GM23338 (cell line): ENCODE results near the gene LGALS8. TPM values are rescaled to one million over a fixed set of nuclear protein-coding genes. Genes with fewer than 3 reads are reported as not detected.

ENCODE experiments used
- ATAC-seq: fragments of 200-7000 bp; cut with Tn5 transposase; 3 replicates; pipeline ENCODE4 v1.9.1; 2020
- DNase-seq: peaks from one replicate; pipeline ENCODE4 v3.0.0-alpha.2; 2015; ENCODE audit warnings: low spot score
- H2AFZ ChIP-seq: fragments of 200-600 bp; sonication (generic); 2 replicates; pipeline ENCODE4 v1.8.0; 2016; ENCODE audit warnings: antibody characterized with exemption, mild to moderate bottlenecking, moderate library complexity
- H3F3A ChIP-seq: fragments of 200-600 bp; sonication (generic); replicated peaks from 2 replicates; pipeline ENCODE4 v1.8.0; 2017; ENCODE audit warnings: antibody characterized with exemption, mixed run types, low read depth
- H3K27ac ChIP-seq: fragments of 200-600 bp; sonication (generic); 2 replicates; pipeline ENCODE4 v1.6.1; 2016; ENCODE audit warnings: low read depth
- H3K27me3 ChIP-seq: fragments of 200-600 bp; sonication (generic); 2 replicates; pipeline ENCODE4 v1.8.0; 2016; ENCODE audit warnings: mild to moderate bottlenecking, mixed run types, moderate library complexity; ENCODE audit not compliant: insufficient read depth
- H3K36me3 ChIP-seq: fragments of 200-600 bp; sonication (generic); 2 replicates; pipeline ENCODE4 v1.8.0; 2016; ENCODE audit warnings: mild to moderate bottlenecking; ENCODE audit not compliant: insufficient read depth
- H3K4me1 ChIP-seq: fragments of 200-600 bp; sonication (generic); 2 replicates; pipeline ENCODE4 v1.8.0; 2016; ENCODE audit warnings: mild to moderate bottlenecking, moderate library complexity; ENCODE audit not compliant: insufficient read depth
- H3K4me2 ChIP-seq: fragments of 200-600 bp; sonication (generic); 2 replicates; pipeline ENCODE4 v1.7.1; 2017; ENCODE audit warnings: mixed run types
- H3K4me3 ChIP-seq: fragments of 200-600 bp; sonication (generic); 2 replicates; pipeline ENCODE4 v1.6.1; 2016; ENCODE audit warnings: mixed run types
- H3K79me2 ChIP-seq: fragments of 200-600 bp; sonication (generic); replicated peaks from 2 replicates; pipeline ENCODE4 v1.8.0; 2017; ENCODE audit warnings: mild to moderate bottlenecking; ENCODE audit not compliant: insufficient read depth
- H3K9me2 ChIP-seq: fragments of 200-600 bp; sonication (generic); 2 replicates; pipeline ENCODE4 v1.8.0; 2017; ENCODE audit not compliant: insufficient read depth
- H4K20me1 ChIP-seq: fragments of 200-600 bp; sonication (generic); replicated peaks from 2 replicates; pipeline ENCODE4 v1.8.0; 2017; ENCODE audit warnings: mild to moderate bottlenecking; ENCODE audit not compliant: insufficient read depth
- H3K27ac Mint-ChIP-seq: 2 replicates; pipeline ENCODE4 v1.8.0; 2020; ENCODE audit warnings: inconsistent platforms, mild to moderate bottlenecking, moderate library complexity, mixed read lengths
- H3K27me3 Mint-ChIP-seq: 3 replicates; pipeline ENCODE4 v1.8.0; 2022; ENCODE audit warnings: low read depth, mild to moderate bottlenecking, moderate library complexity, mixed read lengths, inconsistent platforms; ENCODE audit not compliant: insufficient read depth, poor library complexity
- H3K36me3 Mint-ChIP-seq: 3 replicates; pipeline ENCODE4 v1.8.0; 2021; ENCODE audit warnings: low read depth, mild to moderate bottlenecking, inconsistent platforms, moderate library complexity, mixed read lengths
- H3K4me1 Mint-ChIP-seq: 3 replicates; pipeline ENCODE4 v1.8.0; 2020; ENCODE audit warnings: mild to moderate bottlenecking, inconsistent platforms, mixed read lengths
- H3K4me3 Mint-ChIP-seq: 3 replicates; pipeline ENCODE4 v1.8.0; 2021; ENCODE audit warnings: moderate library complexity, mild to moderate bottlenecking, inconsistent platforms, mixed read lengths
- H3K9me3 Mint-ChIP-seq: 3 replicates; pipeline ENCODE4 v1.8.0; 2020; ENCODE audit warnings: moderate library complexity, mild to moderate bottlenecking, inconsistent platforms, mixed read lengths
- CREB1 ChIP-seq: fragments of 250-450 bp; sonication (Bioruptor Pico); IDR thresholded peaks from 2 replicates; pipeline ENCODE4 v1.5.0; 2020; ENCODE audit warnings: low read depth, mild to moderate bottlenecking, moderate library complexity
- EZH2 ChIP-seq: fragments of 200-600 bp; sonication (generic); IDR thresholded peaks from one replicate; pipeline ENCODE4 v1.8.0; 2017; ENCODE audit warnings: antibody characterized with exemption, mild to moderate bottlenecking, low read depth; ENCODE audit not compliant: unreplicated experiment
- EZH2phosphoT487 ChIP-seq: fragments of 200-600 bp; sonication (generic); IDR thresholded peaks from one replicate; pipeline ENCODE4 v1.8.1; 2018; ENCODE audit warnings: antibody characterized with exemption; ENCODE audit not compliant: unreplicated experiment
- JUNB ChIP-seq: IDR thresholded peaks from one replicate; pipeline ENCODE4 v1.6.1; 2016; ENCODE audit warnings: antibody characterized with exemption; ENCODE audit not compliant: unreplicated experiment
- POLR2AphosphoS5 ChIP-seq: IDR thresholded peaks from 2 replicates; pipeline ENCODE4 v1.6.1; 2016; ENCODE audit warnings: antibody characterized with exemption, low read depth
- STAT1 ChIP-seq: IDR thresholded peaks from one replicate; pipeline ENCODE4 v1.6.1; 2016; ENCODE audit warnings: antibody characterized with exemption; ENCODE audit not compliant: unreplicated experiment
- ZNF114 ChIP-seq: fragments of 250-450 bp; sonication (Bioruptor Pico); IDR thresholded peaks from 2 replicates; pipeline ENCODE4 v1.5.0; 2020; ENCODE audit warnings: mild to moderate bottlenecking, moderate library complexity
- ZNF331 ChIP-seq: fragments of 250-450 bp; sonication (Bioruptor Pico); IDR thresholded peaks from 2 replicates; pipeline ENCODE4 v1.5.0; 2020; ENCODE audit warnings: low read depth, mild to moderate bottlenecking, moderate library complexity
- polyA plus RNA-seq: library from polyadenylated mRNA; unstranded; fragments of >200 nt; fragmentation: Nextera tagmentation; extraction: Ambion mirVana; gene quantifications from 2 replicates; pipeline ENCODE4 v1.2.1, GENCODE V29; 2016
- total RNA-seq: library from RNA; depleted of rRNA; stranded (reverse); fragments of >200 nt; shearing (Covaris generic); gene quantifications from 2 replicates; pipeline ENCODE4 v1.2.3, GENCODE V29; 2014
- TF ChIP-seq, protein P1 (sequence below): fragments of 250-450 bp; sonication (Bioruptor Pico); IDR thresholded peaks from 2 replicates; pipeline ENCODE4 v1.5.0; 2020; ENCODE audit warnings: mild to moderate bottlenecking, moderate library complexity
- TF ChIP-seq, protein P2 (sequence below): IDR thresholded peaks from one replicate; pipeline ENCODE4 v1.6.1; 2018; ENCODE audit warnings: antibody characterized with exemption; ENCODE audit not compliant: unreplicated experiment
- TF ChIP-seq, protein P3 (sequence below): IDR thresholded peaks from 2 replicates; pipeline ENCODE4 v1.6.1; 2016; ENCODE audit warnings: antibody characterized with exemption
- TF ChIP-seq, protein P4 (sequence below), 2 experiments: fragments of 200-600 bp in 1 of 2; sonication (generic) in 1 of 2; conservative IDR thresholded peaks; 2 replicates each; pipeline versions ENCODE4 v1.5.1 to v1.6.1; 2016 to 2017; ENCODE audit warnings: antibody characterized with exemption in 2 of 2, low read depth in 2 of 2, mild to moderate bottlenecking in 2 of 2, moderate library complexity in 1 of 2

LGALS8 gene
- total and polyA plus RNA-seq, 2 experiments from 2014 or later, result 10.1 to 11.5 TPM

DNA sequence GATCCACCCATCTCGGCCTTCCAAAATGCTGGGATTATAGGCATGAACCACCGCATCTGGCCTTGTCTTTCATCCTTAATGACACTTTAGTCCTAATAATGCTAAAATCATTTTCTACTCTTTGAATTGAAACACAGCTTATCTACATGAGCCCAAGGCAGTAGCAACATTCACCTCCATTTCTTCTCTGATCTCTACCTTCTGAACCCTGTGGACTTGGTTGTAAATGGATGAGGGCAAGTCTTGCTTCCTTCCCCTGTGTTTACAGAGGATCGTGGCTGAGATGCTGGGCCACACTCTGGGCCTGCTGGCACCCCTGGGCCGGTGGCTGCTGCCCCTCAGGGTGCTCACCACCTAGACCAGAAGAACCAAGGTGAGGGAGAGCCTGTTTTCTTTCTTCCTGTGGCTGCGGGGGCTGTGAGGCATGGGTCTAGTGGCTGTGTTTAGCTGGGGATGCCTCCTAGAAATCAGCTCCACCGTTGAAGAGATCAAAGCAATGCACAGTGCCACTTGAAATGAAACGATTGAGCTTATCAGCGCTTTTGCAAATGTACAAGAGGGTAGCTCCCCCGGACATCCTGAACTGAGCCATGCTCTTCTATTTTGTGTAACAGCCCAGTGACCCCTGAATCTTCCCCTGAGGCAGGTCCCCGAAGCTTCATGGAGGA lies 32.2 kb upstream of the LGALS8 start (continued):
- TF ChIP-seq JUNB, result no peak

DNA sequence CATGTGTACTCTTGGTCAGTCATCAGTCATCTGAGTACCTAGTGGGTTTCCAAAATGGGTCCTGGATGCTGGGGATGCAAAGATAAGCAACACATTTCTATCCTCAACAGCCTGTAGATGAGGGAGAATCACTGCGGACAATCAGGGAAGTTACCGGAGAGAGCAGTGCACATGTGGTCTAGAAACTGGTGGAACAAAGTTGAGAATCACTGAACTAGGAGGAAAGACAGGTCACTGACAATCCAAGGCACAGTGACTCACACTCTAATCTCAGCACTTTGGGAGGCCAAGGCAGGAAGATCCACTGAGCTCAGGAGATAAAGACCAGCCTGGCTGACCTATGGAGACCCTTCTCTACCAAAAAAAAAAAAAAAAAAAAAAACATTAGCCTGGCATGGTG lies 31.4 kb upstream of the LGALS8 start:
- H3K36me3 Mint-ChIP-seq, result no peaks in the 10 kb centered on the region
- peaks cover 4% of the 10 kb centered on the region for H3K27me3 Mint-ChIP-seq
- no peak for ATAC-seq
- H3K27me3 ChIP-seq, result no peaks in the 10 kb centered on the region
- H3K79me2 ChIP-seq, result no peaks in the 10 kb centered on the region
- H3K9me3 Mint-ChIP-seq, result peaks cover 3% of the 10 kb centered on the region; the same call in 1 of the 3 replicates
- H3K9me2 ChIP-seq, result no peaks in the 10 kb centered on the region
- no peak overlapping the region for H2AFZ ChIP-seq
- H3K4me1 ChIP-seq, result peaks cover 10% of the 10 kb centered on the region
- H3K4me3 ChIP-seq, result no peak overlapping the region
- TF ChIP-seq JUNB (no peak), STAT1 (no peak), POLR2AphosphoS5 (no peak), ZNF331 (CRISPR knock-in tag) (no peak), EZH2phosphoT487 (no peak), CREB1 (CRISPR knock-in tag) (no peak), ZNF114 (CRISPR knock-in tag) (no peak), EZH2 (no peak)
- TF ChIP-seq, protein P1, sequence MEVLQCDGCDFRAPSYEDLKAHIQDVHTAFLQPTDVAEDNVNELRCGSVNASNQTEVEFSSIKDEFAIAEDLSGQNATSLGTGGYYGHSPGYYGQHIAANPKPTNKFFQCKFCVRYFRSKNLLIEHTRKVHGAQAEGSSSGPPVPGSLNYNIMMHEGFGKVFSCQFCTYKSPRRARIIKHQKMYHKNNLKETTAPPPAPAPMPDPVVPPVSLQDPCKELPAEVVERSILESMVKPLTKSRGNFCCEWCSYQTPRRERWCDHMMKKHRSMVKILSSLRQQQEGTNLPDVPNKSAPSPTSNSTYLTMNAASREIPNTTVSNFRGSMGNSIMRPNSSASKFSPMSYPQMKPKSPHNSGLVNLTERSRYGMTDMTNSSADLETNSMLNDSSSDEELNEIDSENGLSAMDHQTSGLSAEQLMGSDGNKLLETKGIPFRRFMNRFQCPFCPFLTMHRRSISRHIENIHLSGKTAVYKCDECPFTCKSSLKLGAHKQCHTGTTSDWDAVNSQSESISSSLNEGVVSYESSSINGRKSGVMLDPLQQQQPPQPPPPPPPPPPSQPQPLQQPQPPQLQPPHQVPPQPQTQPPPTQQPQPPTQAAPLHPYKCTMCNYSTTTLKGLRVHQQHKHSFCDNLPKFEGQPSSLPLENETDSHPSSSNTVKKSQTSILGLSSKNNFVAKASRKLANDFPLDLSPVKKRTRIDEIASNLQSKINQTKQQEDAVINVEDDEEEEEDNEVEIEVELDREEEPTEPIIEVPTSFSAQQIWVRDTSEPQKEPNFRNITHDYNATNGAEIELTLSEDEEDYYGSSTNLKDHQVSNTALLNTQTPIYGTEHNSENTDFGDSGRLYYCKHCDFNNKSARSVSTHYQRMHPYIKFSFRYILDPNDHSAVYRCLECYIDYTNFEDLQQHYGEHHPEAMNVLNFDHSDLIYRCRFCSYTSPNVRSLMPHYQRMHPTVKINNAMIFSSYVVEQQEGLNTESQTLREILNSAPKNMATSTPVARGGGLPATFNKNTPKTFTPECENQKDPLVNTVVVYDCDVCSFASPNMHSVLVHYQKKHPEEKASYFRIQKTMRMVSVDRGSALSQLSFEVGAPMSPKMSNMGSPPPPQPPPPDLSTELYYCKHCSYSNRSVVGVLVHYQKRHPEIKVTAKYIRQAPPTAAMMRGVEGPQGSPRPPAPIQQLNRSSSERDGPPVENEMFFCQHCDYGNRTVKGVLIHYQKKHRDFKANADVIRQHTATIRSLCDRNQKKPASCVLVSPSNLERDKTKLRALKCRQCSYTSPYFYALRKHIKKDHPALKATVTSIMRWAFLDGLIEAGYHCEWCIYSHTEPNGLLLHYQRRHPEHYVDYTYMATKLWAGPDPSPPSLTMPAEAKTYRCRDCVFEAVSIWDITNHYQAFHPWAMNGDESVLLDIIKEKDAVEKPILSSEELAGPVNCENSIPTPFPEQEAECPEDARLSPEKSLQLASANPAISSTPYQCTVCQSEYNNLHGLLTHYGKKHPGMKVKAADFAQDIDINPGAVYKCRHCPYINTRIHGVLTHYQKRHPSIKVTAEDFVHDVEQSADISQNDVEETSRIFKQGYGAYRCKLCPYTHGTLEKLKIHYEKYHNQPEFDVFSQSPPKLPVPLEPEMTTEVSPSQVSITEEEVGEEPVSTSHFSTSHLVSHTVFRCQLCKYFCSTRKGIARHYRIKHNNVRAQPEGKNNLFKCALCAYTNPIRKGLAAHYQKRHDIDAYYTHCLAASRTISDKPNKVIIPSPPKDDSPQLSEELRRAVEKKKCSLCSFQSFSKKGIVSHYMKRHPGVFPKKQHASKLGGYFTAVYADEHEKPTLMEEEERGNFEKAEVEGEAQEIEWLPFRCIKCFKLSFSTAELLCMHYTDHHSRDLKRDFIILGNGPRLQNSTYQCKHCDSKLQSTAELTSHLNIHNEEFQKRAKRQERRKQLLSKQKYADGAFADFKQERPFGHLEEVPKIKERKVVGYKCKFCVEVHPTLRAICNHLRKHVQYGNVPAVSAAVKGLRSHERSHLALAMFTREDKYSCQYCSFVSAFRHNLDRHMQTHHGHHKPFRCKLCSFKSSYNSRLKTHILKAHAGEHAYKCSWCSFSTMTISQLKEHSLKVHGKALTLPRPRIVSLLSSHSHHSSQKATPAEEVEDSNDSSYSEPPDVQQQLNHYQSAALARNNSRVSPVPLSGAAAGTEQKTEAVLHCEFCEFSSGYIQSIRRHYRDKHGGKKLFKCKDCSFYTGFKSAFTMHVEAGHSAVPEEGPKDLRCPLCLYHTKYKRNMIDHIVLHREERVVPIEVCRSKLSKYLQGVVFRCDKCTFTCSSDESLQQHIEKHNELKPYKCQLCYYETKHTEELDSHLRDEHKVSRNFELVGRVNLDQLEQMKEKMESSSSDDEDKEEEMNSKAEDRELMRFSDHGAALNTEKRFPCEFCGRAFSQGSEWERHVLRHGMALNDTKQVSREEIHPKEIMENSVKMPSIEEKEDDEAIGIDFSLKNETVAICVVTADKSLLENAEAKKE (CRISPR knock-in tag), result no peak
- TF ChIP-seq, protein P2, sequence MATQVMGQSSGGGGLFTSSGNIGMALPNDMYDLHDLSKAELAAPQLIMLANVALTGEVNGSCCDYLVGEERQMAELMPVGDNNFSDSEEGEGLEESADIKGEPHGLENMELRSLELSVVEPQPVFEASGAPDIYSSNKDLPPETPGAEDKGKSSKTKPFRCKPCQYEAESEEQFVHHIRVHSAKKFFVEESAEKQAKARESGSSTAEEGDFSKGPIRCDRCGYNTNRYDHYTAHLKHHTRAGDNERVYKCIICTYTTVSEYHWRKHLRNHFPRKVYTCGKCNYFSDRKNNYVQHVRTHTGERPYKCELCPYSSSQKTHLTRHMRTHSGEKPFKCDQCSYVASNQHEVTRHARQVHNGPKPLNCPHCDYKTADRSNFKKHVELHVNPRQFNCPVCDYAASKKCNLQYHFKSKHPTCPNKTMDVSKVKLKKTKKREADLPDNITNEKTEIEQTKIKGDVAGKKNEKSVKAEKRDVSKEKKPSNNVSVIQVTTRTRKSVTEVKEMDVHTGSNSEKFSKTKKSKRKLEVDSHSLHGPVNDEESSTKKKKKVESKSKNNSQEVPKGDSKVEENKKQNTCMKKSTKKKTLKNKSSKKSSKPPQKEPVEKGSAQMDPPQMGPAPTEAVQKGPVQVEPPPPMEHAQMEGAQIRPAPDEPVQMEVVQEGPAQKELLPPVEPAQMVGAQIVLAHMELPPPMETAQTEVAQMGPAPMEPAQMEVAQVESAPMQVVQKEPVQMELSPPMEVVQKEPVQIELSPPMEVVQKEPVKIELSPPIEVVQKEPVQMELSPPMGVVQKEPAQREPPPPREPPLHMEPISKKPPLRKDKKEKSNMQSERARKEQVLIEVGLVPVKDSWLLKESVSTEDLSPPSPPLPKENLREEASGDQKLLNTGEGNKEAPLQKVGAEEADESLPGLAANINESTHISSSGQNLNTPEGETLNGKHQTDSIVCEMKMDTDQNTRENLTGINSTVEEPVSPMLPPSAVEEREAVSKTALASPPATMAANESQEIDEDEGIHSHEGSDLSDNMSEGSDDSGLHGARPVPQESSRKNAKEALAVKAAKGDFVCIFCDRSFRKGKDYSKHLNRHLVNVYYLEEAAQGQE, result no peak
- TF ChIP-seq, protein P3, sequence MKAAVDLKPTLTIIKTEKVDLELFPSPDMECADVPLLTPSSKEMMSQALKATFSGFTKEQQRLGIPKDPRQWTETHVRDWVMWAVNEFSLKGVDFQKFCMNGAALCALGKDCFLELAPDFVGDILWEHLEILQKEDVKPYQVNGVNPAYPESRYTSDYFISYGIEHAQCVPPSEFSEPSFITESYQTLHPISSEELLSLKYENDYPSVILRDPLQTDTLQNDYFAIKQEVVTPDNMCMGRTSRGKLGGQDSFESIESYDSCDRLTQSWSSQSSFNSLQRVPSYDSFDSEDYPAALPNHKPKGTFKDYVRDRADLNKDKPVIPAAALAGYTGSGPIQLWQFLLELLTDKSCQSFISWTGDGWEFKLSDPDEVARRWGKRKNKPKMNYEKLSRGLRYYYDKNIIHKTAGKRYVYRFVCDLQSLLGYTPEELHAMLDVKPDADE, result no peak
- TF ChIP-seq, protein P4, sequence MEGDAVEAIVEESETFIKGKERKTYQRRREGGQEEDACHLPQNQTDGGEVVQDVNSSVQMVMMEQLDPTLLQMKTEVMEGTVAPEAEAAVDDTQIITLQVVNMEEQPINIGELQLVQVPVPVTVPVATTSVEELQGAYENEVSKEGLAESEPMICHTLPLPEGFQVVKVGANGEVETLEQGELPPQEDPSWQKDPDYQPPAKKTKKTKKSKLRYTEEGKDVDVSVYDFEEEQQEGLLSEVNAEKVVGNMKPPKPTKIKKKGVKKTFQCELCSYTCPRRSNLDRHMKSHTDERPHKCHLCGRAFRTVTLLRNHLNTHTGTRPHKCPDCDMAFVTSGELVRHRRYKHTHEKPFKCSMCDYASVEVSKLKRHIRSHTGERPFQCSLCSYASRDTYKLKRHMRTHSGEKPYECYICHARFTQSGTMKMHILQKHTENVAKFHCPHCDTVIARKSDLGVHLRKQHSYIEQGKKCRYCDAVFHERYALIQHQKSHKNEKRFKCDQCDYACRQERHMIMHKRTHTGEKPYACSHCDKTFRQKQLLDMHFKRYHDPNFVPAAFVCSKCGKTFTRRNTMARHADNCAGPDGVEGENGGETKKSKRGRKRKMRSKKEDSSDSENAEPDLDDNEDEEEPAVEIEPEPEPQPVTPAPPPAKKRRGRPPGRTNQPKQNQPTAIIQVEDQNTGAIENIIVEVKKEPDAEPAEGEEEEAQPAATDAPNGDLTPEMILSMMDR (conservative IDR thresholded peaks at IDR 0.05; ENCODE audit: low read depth in 2 of 2), result no peak
- H3K27ac ChIP-seq, result no peak overlapping the region
- DNase-seq, result no peak
- no peak overlapping the region for H3K4me3 Mint-ChIP-seq
- H3K4me1 Mint-ChIP-seq, result peaks cover 16% of the 10 kb centered on the region
- H3K27ac Mint-ChIP-seq, result no peak overlapping the region
- H3K36me3 ChIP-seq, result no peaks in the 10 kb centered on the region
- H3K4me2 ChIP-seq, result no peak overlapping the region
- no peaks in the 10 kb centered on the region for H3F3A ChIP-seq
- H4K20me1 ChIP-seq, result no peaks in the 10 kb centered on the region
